MM.1S (cell line): ENCODE data around the gene SPATA31C2.
"Not testable (repeated sequence)": the region's sequence is repeated elsewhere in the genome, so short reads cannot be mapped to it uniquely, and the experiment has no call there.

Experiments
- DNase-seq: peaks from one replicate; pipeline ENCODE4 v3.0.0-alpha.2; 2015
- H2AFZ ChIP-seq: fragments of 300-600 bp; sonication (generic); 2 replicates; pipeline ENCODE4 v1.6.0; 2016; ENCODE audit warnings: antibody characterized with exemption, low read length
- H3F3A ChIP-seq: fragments of 300-600 bp; sonication (generic); 2 replicates; pipeline ENCODE4 v1.6.1; 2016; ENCODE audit warnings: mild to moderate bottlenecking, antibody characterized with exemption, low read length, moderate library complexity, mixed read lengths; ENCODE audit not compliant: insufficient read depth
- H3K27ac ChIP-seq: fragments of 300-600 bp; sonication (generic); 2 replicates; pipeline ENCODE4 v1.5.1; 2016; ENCODE audit warnings: mild to moderate bottlenecking, low read length
- H3K27me3 ChIP-seq: fragments of 300-600 bp; sonication (generic); replicated peaks from 2 replicates; pipeline ENCODE4 v1.6.0; 2016; ENCODE audit warnings: low read length; ENCODE audit not compliant: insufficient read depth
- H3K36me3 ChIP-seq: fragments of 300-600 bp; sonication (generic); replicated peaks from 2 replicates; pipeline ENCODE4 v1.6.1; 2016; ENCODE audit warnings: mild to moderate bottlenecking, low read length, mixed read lengths; ENCODE audit not compliant: insufficient read depth
- H3K4me1 ChIP-seq: fragments of 300-600 bp; sonication (generic); 2 replicates; pipeline ENCODE4 v1.6.1; 2016; ENCODE audit warnings: low read length, mixed read lengths
- H3K4me2 ChIP-seq: fragments of 300-600 bp; sonication (generic); 2 replicates; pipeline ENCODE4 v1.6.0; 2016; ENCODE audit warnings: low read depth, low read length
- H3K4me3 ChIP-seq: fragments of 300-600 bp; sonication (generic); 2 replicates; pipeline ENCODE4 v1.5.1; 2016; ENCODE audit warnings: low read length, mixed read lengths
- H3K79me2 ChIP-seq: fragments of 300-600 bp; sonication (generic); 2 replicates; pipeline ENCODE4 v1.6.1; 2016; ENCODE audit warnings: mixed run types, low read length, mixed read lengths
- H3K9ac ChIP-seq: fragments of 300-600 bp; sonication (generic); 2 replicates; pipeline ENCODE4 v1.6.1; 2016; ENCODE audit warnings: low read length, mixed read lengths
- H3K9me2 ChIP-seq: fragments of 300-600 bp; sonication (generic); replicated peaks from 2 replicates; pipeline ENCODE4 v1.6.1; 2016; ENCODE audit warnings: mild to moderate bottlenecking, low read length, mixed read lengths; ENCODE audit not compliant: insufficient read depth
- H3K9me3 ChIP-seq: fragments of 300-600 bp; sonication (generic); replicated peaks from 2 replicates; pipeline ENCODE4 v1.6.1; 2016; ENCODE audit warnings: mild to moderate bottlenecking, low read length, mixed read lengths; ENCODE audit not compliant: insufficient read depth
- H4K20me1 ChIP-seq: fragments of 300-600 bp; sonication (generic); 2 replicates; pipeline ENCODE4 v1.6.1; 2016; ENCODE audit warnings: mild to moderate bottlenecking, low read length, moderate library complexity, mixed read lengths; ENCODE audit not compliant: insufficient read depth
- CTCF ChIP-seq: fragments of 300-600 bp; sonication (generic); IDR thresholded peaks from 2 replicates; pipeline ENCODE4 v1.5.1; 2016; ENCODE audit warnings: antibody characterized with exemption, low read length, mixed read lengths
- EZH2 ChIP-seq: fragments of 300-600 bp; sonication (generic); optimal IDR thresholded peaks from 2 replicates; pipeline ENCODE3; 2017; ENCODE audit warnings: low read depth, mild to moderate bottlenecking, antibody characterized with exemption, low read length, mixed read lengths
- EZH2phosphoT487 ChIP-seq: fragments of 300-600 bp; sonication (generic); IDR thresholded peaks from 2 replicates; pipeline ENCODE4 v1.6.1; 2018; ENCODE audit warnings: antibody characterized with exemption, low read length

The SPATA31C2 gene

GRCh38 chr9:88138375-88138774 lies at the start of gene SPATA31C2:
Gene SPATA31C2 (minus strand): TSS chr9:88138475. CDS start chr9:88138446, 29 bp downstream.
- not testable (repeated sequence) for H3F3A ChIP-seq, DNase-seq, H3K9ac ChIP-seq, H4K20me1 ChIP-seq, H3K9me2 ChIP-seq, H3K27ac ChIP-seq, H3K9me3 ChIP-seq, H3K4me3 ChIP-seq, H3K4me1 ChIP-seq, H3K27me3 ChIP-seq, H3K36me3 ChIP-seq, H3K79me2 ChIP-seq, H3K4me2 ChIP-seq, H2AFZ ChIP-seq

- Histone ChIP-seq H3F3A (no peaks in the 10 kb centered on the region), H3K4me1 (no peaks in the 10 kb centered on the region), H3K36me3 (no peaks in the 10 kb centered on the region), H3K4me3 (no peak overlapping the region), H3K79me2 (no peaks in the 10 kb centered on the region), H3K4me2 (no peak overlapping the region), H2AFZ (no peak overlapping the region), H3K27me3 (no peaks in the 10 kb centered on the region), H3K9ac (no peak overlapping the region), H4K20me1 (no peaks in the 10 kb centered on the region), H3K9me2 (no peaks in the 10 kb centered on the region), H3K9me3 (no peaks in the 10 kb centered on the region), H3K27ac (no peak overlapping the region)
- TF ChIP-seq EZH2phosphoT487 (no peak), EZH2 (no peak), CTCF (no peak)
- no peak for DNase-seq
These were observed 49.4 kb upstream of the SPATA31C2 start for GRCh38 chr9:88187631-88188030.

GRCh38 chr9:88186495-88187110 lies 48.3 kb upstream of the SPATA31C2 start:
- no peak overlapping the region for H3K27ac ChIP-seq
- H3K4me1 ChIP-seq, result no peaks in the 10 kb centered on the region
- no peaks in the 10 kb centered on the region for H3K27me3 ChIP-seq
- H3K79me2 ChIP-seq, result no peaks in the 10 kb centered on the region
- H3K4me2 ChIP-seq, result no peak overlapping the region
- H3K9me2 ChIP-seq, result no peaks in the 10 kb centered on the region
- no peaks in the 10 kb centered on the region for H3K36me3 ChIP-seq
- no peak overlapping the region for H3K9ac ChIP-seq
- H2AFZ ChIP-seq, result no peak overlapping the region
- no peak for DNase-seq
- H3K4me3 ChIP-seq, result no peak overlapping the region
- H3K9me3 ChIP-seq, result no peaks in the 10 kb centered on the region
- no peak for TF ChIP-seq EZH2
- TF ChIP-seq CTCF, result no peak
- TF ChIP-seq EZH2phosphoT487, result no peak
- H3F3A ChIP-seq, result no peaks in the 10 kb centered on the region
- H4K20me1 ChIP-seq, result no peaks in the 10 kb centered on the region

- no peaks in the 10 kb centered on the region for H3K9me3 ChIP-seq
- no peaks in the 10 kb centered on the region for H4K20me1 ChIP-seq
- H3K4me2 ChIP-seq, result no peak overlapping the region
- no peak overlapping the region for H3K4me3 ChIP-seq
- no peaks in the 10 kb centered on the region for H3K36me3 ChIP-seq
- DNase-seq, result no peak
- no peak overlapping the region for H2AFZ ChIP-seq
- H3K9ac ChIP-seq, result no peak overlapping the region
- no peak overlapping the region for H3K27ac ChIP-seq
- no peaks in the 10 kb centered on the region for H3K27me3 ChIP-seq
- H3F3A ChIP-seq, result no peaks in the 10 kb centered on the region
- TF ChIP-seq EZH2phosphoT487, result no peak
- no peak for TF ChIP-seq CTCF
- TF ChIP-seq EZH2, result no peak
- no peaks in the 10 kb centered on the region for H3K9me2 ChIP-seq
- no peaks in the 10 kb centered on the region for H3K4me1 ChIP-seq
- no peaks in the 10 kb centered on the region for H3K79me2 ChIP-seq
These were observed 46.7 kb upstream of the SPATA31C2 start for GRCh38 chr9:88184976-88185375.
